Measurements from ENCODE around the gene SUN2.
"Not testable (repeated sequence)": the region's sequence is repeated elsewhere in the genome, so short reads cannot be mapped to it uniquely, and the experiment has no call there.

SUN2 gene, protein sequence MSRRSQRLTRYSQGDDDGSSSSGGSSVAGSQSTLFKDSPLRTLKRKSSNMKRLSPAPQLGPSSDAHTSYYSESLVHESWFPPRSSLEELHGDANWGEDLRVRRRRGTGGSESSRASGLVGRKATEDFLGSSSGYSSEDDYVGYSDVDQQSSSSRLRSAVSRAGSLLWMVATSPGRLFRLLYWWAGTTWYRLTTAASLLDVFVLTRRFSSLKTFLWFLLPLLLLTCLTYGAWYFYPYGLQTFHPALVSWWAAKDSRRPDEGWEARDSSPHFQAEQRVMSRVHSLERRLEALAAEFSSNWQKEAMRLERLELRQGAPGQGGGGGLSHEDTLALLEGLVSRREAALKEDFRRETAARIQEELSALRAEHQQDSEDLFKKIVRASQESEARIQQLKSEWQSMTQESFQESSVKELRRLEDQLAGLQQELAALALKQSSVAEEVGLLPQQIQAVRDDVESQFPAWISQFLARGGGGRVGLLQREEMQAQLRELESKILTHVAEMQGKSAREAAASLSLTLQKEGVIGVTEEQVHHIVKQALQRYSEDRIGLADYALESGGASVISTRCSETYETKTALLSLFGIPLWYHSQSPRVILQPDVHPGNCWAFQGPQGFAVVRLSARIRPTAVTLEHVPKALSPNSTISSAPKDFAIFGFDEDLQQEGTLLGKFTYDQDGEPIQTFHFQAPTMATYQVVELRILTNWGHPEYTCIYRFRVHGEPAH

DNA sequence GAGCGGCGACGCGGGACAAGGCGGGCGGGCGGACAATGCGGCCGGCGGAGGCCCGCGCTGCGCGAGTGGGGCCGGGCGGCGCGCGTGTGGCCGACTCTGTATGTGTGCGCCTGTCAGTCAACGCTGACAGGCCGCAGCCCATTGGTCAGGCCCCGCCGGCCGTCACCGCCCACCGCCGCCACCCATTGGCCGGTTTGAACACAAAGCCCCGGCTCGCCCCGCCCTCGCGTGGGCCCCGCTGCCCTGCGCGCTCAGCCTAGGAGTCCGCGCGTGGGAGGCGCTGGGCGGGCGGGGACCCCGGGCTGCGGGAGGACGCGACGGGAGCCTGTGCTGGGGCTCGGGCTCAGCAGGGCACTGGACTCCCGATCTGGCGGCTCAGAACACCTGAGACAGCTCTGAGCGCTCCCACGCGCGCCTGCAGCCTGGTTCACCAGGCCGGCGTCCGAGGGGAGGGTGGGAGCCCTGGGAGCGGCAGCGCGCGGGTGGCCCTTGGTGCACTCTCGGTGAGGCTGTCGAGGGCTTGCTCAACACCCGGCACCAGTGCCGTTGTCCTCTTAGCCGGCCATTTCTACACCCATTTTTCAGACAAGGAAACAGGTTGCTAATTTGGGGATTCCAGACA is at the start of gene SUN2:
Gene SUN2 (minus strand): TSS at position 88 of the 622 bp plus-strand sequence. CDS start 3,370 bp downstream, outside the sequence.
- DNase-seq (ENCODE audit: low read depth), result peak; percentile 80

- DNase-seq (ENCODE audit: low read depth), result not testable (repeated sequence)
These were observed 49.3 kb upstream of the SUN2 start for GRCh38 chr22:38805041-38805593.

DNA sequence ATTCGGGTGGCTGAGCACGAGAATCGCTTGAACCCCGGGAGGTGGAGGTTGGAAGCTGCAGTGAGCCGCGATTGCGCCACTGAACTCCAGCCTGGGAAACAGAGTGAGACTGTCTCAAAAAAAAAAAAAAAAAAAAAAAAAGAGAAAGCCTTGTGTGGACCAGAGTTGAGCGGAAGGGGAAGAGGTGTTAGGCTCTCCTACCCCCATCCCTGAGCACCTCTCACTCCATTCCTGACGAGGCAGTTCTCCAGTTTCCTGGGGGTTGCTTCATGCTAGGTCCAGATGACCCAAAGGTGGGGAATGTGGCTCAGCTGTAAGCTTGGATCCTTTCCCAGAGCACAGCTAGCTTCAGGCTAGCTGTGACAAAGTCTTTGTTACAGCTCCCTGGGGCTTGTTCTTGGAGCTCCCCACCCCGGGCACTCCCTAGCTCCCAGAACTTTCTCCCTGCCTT is 46.9 kb upstream of the SUN2 start:
- no peak for DNase-seq (ENCODE audit: low read depth)

- DNase-seq (ENCODE audit: low read depth), result no peak
These were observed 43.6 kb upstream of the SUN2 start for GRCh38 chr22:38799265-38800002.

- no peak for DNase-seq (ENCODE audit: low read depth)
These were observed 42.7 kb upstream of the SUN2 start for GRCh38 chr22:38798496-38798895.

DNA sequence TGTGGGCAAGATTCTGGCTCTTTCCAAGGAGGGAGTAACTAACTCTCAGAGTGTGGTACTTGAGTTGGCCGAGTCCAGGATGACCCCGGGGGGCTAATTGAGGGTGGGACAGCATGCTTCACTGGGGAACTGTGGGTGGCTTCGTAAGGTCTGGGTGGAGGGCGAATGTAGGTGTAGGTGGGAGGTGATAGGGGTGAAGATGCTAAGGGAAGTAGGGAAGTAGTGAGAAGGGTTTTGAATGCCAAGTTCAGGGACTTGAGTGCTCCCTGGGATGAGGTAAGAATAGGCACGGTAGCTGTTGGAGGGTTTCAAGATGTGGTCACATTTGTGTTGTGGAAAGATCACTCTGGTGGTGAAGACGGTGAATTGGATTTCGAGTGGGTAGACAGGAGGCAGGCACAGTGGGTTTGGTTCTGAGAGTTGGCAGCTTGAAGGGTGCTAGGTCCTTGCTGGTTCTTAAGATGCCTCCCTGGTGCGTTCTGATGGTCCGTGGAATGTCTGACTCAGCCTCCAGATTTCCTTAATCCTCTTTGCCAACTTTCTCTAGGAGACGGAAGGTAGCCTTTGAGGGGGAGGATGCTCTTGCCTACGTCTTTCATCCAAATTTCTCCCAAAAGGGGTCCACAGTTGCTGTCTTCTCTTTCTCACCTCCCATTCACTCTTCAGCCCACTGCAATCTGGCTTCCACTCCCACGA is 40.6 kb upstream of the SUN2 start:
- DNase-seq (ENCODE audit: low read depth), result no peak

DNA sequence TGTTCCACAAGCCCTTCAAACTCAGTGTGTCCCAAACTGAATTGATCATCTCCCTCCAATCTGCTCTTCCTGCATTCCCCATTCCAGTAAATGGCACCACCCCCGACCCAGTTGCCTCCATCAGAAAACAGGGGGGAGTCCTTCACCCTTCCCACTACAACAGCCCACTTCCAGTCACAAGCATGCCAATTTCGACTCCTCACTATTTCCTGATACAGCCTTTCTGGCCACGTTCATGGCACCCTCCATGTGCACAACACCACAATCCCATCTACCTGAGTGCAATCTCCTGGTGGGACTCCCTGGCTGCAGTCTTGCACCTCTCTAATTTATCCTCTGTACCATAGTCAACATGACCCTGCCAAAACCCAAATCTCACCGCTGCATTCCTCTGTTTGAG is 39.8 kb upstream of the SUN2 start:
- no peak for DNase-seq (ENCODE audit: low read depth)

DNA sequence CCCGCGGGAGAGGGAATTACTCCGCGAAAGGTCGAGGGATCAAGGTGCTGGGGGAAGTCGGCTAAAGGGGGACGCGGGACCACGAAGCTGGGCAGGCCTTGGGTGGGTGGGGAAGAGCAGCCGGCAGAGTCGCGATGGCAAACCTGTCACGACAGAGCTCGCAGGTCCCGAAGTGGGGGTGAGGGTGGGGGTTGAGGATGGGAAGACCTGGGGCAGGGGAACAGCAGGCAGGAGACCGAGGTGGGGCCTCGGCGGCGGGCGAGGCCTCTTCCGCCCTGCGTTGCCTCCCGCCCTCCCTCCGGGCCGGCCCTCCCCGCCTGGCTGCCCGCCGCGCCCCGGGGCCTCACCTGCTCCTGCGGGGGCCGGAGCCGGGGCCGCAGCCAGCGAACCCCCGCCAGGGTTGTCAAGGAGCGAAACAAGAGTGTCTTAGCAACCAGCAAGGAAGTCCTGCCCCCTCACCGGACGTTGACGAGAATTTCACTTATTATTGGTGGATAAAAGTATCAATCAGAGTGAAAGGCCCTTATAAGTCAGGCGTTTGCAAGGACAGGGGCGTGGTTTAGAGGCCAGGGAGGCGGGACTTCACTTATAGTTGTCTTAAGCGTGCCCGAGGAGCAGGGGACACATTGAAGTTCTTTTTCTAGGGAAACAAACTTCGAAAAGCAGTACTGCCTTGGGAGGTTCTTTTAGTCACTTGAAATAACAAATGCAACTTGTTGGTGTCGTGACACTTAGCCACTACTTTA is 38.1 kb upstream of the SUN2 start, which contains the start of gene DNAL4:
Gene DNAL4 (minus strand): TSS at position 423 of the 746 bp plus-strand sequence. CDS start 11,412 bp downstream, outside the sequence.
- DNase-seq (ENCODE audit: low read depth), result peak; percentile 76

GRCh38 chr22:38793317-38793716 is 37.5 kb upstream of the SUN2 start:
- no peak for DNase-seq (ENCODE audit: low read depth)

DNA sequence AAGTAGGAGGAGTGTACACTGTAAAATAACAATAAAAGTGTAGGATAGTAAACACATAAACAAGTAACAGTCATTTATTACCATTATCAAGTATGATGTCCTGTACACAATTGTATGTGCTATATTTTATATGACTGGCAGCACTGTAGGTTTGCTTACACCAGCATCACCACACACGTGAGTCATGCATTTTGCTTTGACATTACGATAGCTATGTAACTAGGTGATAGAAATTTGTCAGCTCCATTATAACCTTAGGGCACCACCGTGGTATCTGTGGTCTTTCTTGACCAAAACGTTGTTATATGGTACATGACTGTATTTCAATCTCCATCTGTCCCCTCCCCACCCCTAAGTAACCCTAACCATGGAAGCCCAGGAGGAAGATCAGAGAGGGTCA is 37.0 kb upstream of the SUN2 start:
- no peak for DNase-seq (ENCODE audit: low read depth)

- no peak for DNase-seq (ENCODE audit: low read depth)
These were observed 33.8 kb upstream of the SUN2 start for GRCh38 chr22:38789606-38790005.

GRCh38 chr22:38788846-38789245 is 33.0 kb upstream of the SUN2 start:
- DNase-seq (ENCODE audit: low read depth), result no peak

GRCh38 chr22:38788021-38788816 is 32.4 kb upstream of the SUN2 start:
- DNase-seq (ENCODE audit: low read depth), result no peak

GRCh38 chr22:38786631-38787030 is 30.8 kb upstream of the SUN2 start:
- no peak for DNase-seq (ENCODE audit: low read depth)

GRCh38 chr22:38784856-38785255 is 29.1 kb upstream of the SUN2 start:
- DNase-seq (ENCODE audit: low read depth), result no peak

DNA sequence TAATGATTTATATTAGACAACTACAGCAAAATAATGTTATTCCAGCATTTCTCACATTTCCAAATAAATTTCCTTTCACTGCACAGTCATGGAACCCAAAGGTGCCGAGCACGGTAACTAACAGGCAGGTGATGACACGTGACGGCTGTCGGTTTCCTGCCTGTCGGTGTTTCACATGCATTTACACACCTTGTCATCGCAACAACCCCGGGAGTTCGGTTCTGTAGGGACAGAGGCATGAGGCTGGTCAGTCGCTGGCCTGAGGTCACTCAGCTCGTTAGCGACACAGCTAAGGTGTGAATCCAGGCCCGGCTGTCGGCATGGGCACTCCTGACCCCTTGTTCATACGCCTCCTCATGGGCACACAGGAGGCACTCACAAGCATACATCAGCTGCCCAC is 28.2 kb upstream of the SUN2 start:
- DNase-seq (ENCODE audit: low read depth), result no peak

DNA sequence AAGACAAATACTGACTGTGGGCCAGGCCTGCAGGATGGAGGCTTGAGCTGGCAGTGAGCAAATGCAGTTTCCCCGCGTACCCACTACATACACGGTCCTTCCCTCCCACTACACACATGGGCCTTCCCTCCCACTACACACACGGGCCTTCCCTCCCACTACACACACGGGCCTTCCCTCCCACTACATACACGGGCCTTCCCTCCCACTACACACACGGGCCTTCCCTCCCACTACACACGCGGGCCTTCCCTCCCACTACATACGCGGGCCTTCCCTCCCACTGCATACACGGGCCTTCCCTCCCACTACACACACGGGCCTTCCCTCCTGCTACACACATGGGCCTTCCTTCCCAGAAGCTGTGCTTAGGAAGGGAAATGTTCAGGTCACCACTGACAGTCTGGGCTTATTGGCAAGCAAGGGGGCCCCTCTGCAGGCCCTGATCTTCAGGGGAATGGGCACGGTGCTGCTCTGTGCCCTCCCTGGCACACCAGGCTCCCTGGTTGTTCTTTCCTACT is 27.4 kb upstream of the SUN2 start:
- DNase-seq (ENCODE audit: low read depth), result no peak

DNA sequence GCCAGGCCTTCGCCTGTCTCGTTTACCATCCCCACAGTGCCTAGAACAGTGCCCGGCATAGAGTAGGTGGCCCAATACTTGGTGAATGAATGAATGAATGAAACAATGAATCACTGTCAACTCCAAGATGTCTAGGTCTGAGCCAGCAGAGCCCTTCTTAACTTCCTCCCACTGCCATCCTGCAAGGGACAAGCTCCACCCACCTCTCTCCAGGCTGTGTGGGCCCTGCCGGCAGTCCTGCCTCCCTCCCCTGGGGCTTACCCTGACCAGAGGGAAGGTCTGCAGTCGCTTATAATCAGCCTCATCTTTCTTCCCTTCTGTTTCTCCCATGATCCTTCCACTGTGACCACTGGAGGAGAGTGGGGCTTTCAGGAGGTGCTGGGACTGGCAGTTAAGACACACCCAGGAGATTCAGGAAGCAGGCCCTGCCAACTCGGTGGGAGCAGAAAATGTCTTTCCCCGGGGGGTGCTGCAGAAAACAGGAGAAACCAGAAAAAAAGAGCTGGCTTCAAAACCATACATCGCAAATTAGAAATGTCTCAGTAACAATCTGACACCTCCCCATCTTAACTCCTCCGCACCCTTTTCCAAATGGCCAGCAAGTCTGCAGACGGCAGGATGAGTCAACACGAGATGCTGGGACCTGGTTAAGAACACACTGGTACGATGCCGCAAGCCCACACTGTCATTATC is 26.8 kb upstream of the SUN2 start:
- DNase-seq (ENCODE audit: low read depth), result no peak

DNA sequence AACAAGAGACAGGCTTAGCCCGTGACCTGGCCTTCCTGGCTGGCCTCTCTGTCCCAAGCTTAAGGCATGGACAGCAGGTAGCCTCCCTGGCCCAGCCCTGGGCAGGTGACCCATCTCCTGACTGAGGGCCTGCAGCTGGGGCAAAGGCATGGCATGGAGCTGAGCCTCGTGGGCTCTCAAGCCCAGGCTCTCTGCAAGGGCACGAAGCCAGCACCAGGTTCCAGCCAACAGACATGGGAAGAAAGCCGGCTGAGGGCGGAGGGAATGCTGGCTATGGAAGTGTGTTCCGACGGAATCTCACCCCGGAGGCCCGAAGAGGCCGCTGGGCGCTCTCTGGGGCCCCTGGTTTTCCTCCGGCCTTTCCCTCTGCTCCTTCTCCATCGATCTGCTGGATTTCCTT is 25.2 kb upstream of the SUN2 start:
- no peak for DNase-seq (ENCODE audit: low read depth)
